ENCODE data around the gene DEF6.

DNA sequence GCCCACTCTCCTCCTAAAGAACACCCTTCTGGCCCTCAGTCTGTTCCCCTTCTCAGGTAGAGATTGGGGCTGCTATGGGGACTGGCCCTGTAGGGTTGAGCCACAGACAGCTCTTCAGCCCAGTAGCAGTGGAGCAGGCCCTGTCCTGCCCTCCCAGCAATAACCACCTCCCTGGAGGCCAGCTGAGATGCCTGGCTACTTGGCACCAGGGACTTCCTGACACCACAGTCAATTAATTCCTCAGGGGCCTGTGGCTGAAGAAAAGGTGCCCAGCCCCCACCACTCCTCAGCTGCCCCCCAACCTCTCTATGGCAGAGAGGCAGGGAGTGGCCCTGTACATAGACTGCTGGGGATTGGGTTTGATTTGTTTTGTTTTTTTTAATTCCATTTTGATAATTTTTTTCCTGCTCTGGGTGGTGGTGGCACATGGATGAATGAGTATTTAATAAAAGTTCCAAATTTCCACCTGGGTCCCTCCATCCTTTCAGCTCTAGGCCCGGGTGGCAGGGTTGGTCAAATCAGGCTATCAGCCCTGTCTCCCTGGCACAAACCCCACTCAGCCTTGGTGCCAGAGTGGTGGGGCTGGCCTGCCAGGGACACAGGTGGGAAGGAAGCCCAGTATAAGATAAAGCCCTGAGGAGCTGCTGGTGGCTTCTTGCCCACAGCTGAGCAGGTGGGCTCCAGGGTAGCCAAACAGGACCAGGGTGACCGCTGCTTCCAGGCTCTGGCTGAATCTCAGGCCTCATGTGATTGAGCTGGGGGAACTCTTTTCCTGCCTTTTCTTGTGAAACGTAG lies 1.9 kb upstream of the DEF6 start:
- TF ChIP-seq, protein P1, sequence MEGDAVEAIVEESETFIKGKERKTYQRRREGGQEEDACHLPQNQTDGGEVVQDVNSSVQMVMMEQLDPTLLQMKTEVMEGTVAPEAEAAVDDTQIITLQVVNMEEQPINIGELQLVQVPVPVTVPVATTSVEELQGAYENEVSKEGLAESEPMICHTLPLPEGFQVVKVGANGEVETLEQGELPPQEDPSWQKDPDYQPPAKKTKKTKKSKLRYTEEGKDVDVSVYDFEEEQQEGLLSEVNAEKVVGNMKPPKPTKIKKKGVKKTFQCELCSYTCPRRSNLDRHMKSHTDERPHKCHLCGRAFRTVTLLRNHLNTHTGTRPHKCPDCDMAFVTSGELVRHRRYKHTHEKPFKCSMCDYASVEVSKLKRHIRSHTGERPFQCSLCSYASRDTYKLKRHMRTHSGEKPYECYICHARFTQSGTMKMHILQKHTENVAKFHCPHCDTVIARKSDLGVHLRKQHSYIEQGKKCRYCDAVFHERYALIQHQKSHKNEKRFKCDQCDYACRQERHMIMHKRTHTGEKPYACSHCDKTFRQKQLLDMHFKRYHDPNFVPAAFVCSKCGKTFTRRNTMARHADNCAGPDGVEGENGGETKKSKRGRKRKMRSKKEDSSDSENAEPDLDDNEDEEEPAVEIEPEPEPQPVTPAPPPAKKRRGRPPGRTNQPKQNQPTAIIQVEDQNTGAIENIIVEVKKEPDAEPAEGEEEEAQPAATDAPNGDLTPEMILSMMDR (IDR thresholded peaks at IDR 0.05), result no peak
- no peak for TF ChIP-seq POLR2AphosphoS5 (IDR thresholded peaks at IDR 0.05)
